ENCODE data around the gene FAM184A.

- TF ChIP-seq CTCF (conservative IDR thresholded peaks at IDR 0.05; ENCODE audit: low read length): no peak
- TF ChIP-seq EZH2phosphoT487 (IDR thresholded peaks at IDR 0.05; ENCODE audit: borderline replicate concordance): no peak
Measured at GRCh38 chr6:119055069-119055468, 23.4 kb downstream of the FAM184A start.

All from Loucy (cell line).